IMR-90 (cell line): ENCODE measurements around the gene ADAMTSL5. TPM values are rescaled to one million over a fixed set of nuclear protein-coding genes. Genes with fewer than 3 reads are reported as not detected.

Experiments used
- ATAC-seq: fragments of 200-7000 bp; cut with Tn5 transposase; 2 replicates; pipeline ENCODE4 v1.9.1; 2020; ENCODE audit warnings: low read depth, mild to moderate bottlenecking, moderate library complexity
- BruUV-seq: library from RNA; stranded (reverse); fragments of 400-500 nt; replicated peaks from 2 replicates; lab custom pipeline; 2021; lab: Mats Ljungman, UMichigan
- CTCF ChIA-PET: fragments of 300-600 bp; formaldehyde crosslinking; extraction: SDS; loops from one replicate; lab custom pipeline; 2021; ENCODE audit warnings: antibody characterized with exemption; lab: Yijun Ruan, JAX
- POLR2A ChIA-PET: fragments of 300-600 bp; sonication (Branson Sonifier 250); formaldehyde crosslinking; loops from one replicate; lab custom pipeline; 2022; ENCODE audit warnings: antibody characterized with exemption; ENCODE audit not compliant: unreplicated experiment; lab: Charles Lee
- DNase-seq: peaks from one replicate; pipeline ENCODE4 v3.0.0; 2013
- H2AFZ ChIP-seq: replicated peaks from 2 replicates; pipeline ENCODE3; 2013; ENCODE audit warnings: low read length, mild to moderate bottlenecking; ENCODE audit not compliant: poor library complexity
- H2AK5ac ChIP-seq: 2 replicates; pipeline ENCODE4 v1.6.1; 2013; ENCODE audit warnings: low read depth, low read length, inconsistent platforms
- H2AK9ac ChIP-seq: replicated peaks from 2 replicates; pipeline ENCODE3; 2013; ENCODE audit warnings: mild to moderate bottlenecking, low read depth, low read length, moderate library complexity; ENCODE audit not compliant: poor library complexity
- H2BK120ac ChIP-seq: 2 replicates; pipeline ENCODE4 v1.6.1; 2013; ENCODE audit warnings: low read depth, low read length, inconsistent platforms
- H2BK15ac ChIP-seq: 3 replicates; pipeline ENCODE4 v1.6.1; 2013; ENCODE audit warnings: low read depth, low read length, inconsistent platforms
- H2BK20ac ChIP-seq: 2 replicates; pipeline ENCODE4 v1.6.1; 2013; ENCODE audit warnings: low read depth, mild to moderate bottlenecking, inconsistent platforms, low read length, moderate library complexity
- H2BK5ac ChIP-seq: 2 replicates; pipeline ENCODE4 v1.6.1; 2013; ENCODE audit warnings: mild to moderate bottlenecking, low read depth, low read length, inconsistent platforms; ENCODE audit not compliant: poor library complexity, severe bottlenecking
- H3K14ac ChIP-seq: replicated peaks from 2 replicates; pipeline ENCODE4 v1.6.1; 2013; ENCODE audit warnings: low read depth, low read length, inconsistent platforms
- H3K18ac ChIP-seq: 2 replicates; pipeline ENCODE4 v1.6.1; 2013; ENCODE audit warnings: low read depth, low read length, control low read depth
- H3K23ac ChIP-seq: 2 replicates; pipeline ENCODE4 v1.6.1; 2013; ENCODE audit warnings: low read depth, low read length, inconsistent platforms
- H3K27ac ChIP-seq: 2 replicates; pipeline ENCODE4 v1.5.1; 2013; ENCODE audit warnings: mild to moderate bottlenecking, control low read depth, low read length; ENCODE audit not compliant: insufficient read depth
- H3K27me3 ChIP-seq: 2 replicates; pipeline ENCODE4 v1.6.1; 2013; ENCODE audit warnings: low read length; ENCODE audit not compliant: control insufficient read depth, insufficient read depth
- H3K36me3 ChIP-seq: 2 replicates; pipeline ENCODE4 v1.6.1; 2013; ENCODE audit warnings: low read length, mixed read lengths; ENCODE audit not compliant: control insufficient read depth, insufficient read depth
- H3K4ac ChIP-seq: 2 replicates; pipeline ENCODE4 v1.6.1; 2013; ENCODE audit warnings: low read depth, low read length, inconsistent platforms
- H3K4me1 ChIP-seq: 2 replicates; pipeline ENCODE4 v1.6.1; 2013; ENCODE audit warnings: low read length, mixed read lengths; ENCODE audit not compliant: control insufficient read depth, insufficient read depth
- H3K4me2 ChIP-seq: 2 replicates; pipeline ENCODE4 v1.6.1; 2013; ENCODE audit warnings: low read depth, mild to moderate bottlenecking, control low read depth, low read length, moderate library complexity
- H3K4me3 ChIP-seq: 2 replicates; pipeline ENCODE4 v1.5.1; 2013; ENCODE audit warnings: low read depth, mild to moderate bottlenecking, control low read depth, low read length, moderate library complexity; ENCODE audit not compliant: insufficient read depth
- H3K56ac ChIP-seq: 2 replicates; pipeline ENCODE4 v1.6.1; 2013; ENCODE audit warnings: low read length, inconsistent platforms; ENCODE audit not compliant: insufficient read depth; ENCODE audit errors: extremely low read depth
- H3K79me1 ChIP-seq, 2 experiments: 2 replicates each; pipeline ENCODE4 v1.6.1; 2013; ENCODE audit warnings: low read length in 2 of 2, inconsistent platforms in 1 of 2, low read depth in 1 of 2
- H3K9ac ChIP-seq: 2 replicates; pipeline ENCODE4 v1.6.1; 2013; ENCODE audit warnings: low read depth, low read length, control low read depth
- H3K9me1 ChIP-seq: 2 replicates; pipeline ENCODE4 v1.6.1; 2013; ENCODE audit warnings: low read length, inconsistent platforms; ENCODE audit not compliant: insufficient read depth
- H3K9me3 ChIP-seq: 2 replicates; pipeline ENCODE4 v1.6.1; 2013; ENCODE audit warnings: low read length; ENCODE audit not compliant: control insufficient read depth, insufficient read depth
- H4K20me1 ChIP-seq: 2 replicates; pipeline ENCODE4 v1.6.1; 2013; ENCODE audit warnings: low read length, inconsistent platforms; ENCODE audit not compliant: insufficient read depth
- H4K5ac ChIP-seq: 2 replicates; pipeline ENCODE4 v1.6.1; 2013; ENCODE audit warnings: mild to moderate bottlenecking, low read depth, low read length, control low read depth
- H4K8ac ChIP-seq, 2 experiments: 2 replicates each; pipeline ENCODE4 v1.6.1; 2013; ENCODE audit warnings: low read depth in 2 of 2, low read length in 2 of 2, control low read depth in 1 of 2, inconsistent platforms in 1 of 2
- H4K91ac ChIP-seq: 2 replicates; pipeline ENCODE4 v1.6.1; 2013; ENCODE audit warnings: low read depth, low read length, inconsistent platforms; ENCODE audit not compliant: insufficient read depth
- CEBPB ChIP-seq: IDR thresholded peaks from 2 replicates; pipeline ENCODE4 v1.6.1; 2012; ENCODE audit warnings: low read depth, low read length, improper control_type of control experiment
- CHD1 ChIP-seq: IDR thresholded peaks from 2 replicates; pipeline ENCODE4 v1.6.1; 2012; ENCODE audit warnings: low read depth, low read length, improper control_type of control experiment
- FOS ChIP-seq: fragments of 150-350 bp; IDR thresholded peaks from 2 replicates; pipeline ENCODE4 v1.6.1; 2016; ENCODE audit warnings: low read depth, low read length
- POLR2A ChIP-seq: IDR thresholded peaks from 2 replicates; pipeline ENCODE4 v1.6.1; 2012; ENCODE audit warnings: mild to moderate bottlenecking, low read depth, low read length
- RAD21 ChIP-seq: IDR thresholded peaks from 2 replicates; pipeline ENCODE4 v1.6.1; 2012; ENCODE audit warnings: low read length, improper control_type of control experiment
- RCOR1 ChIP-seq: IDR thresholded peaks from 2 replicates; pipeline ENCODE4 v1.6.1; 2012; ENCODE audit warnings: mild to moderate bottlenecking, low read length, improper control_type of control experiment; ENCODE audit not compliant: insufficient replicate concordance
- WGBS, 2 experiments: methylation state at CpG; one replicate each; pipeline versions ENCODE4 v1.1.5 to v1.1.7; 2013; ENCODE audit warnings: missing lambda C conversion rate in 2 of 2; ENCODE audit not compliant: insufficient read length in 1 of 2; ENCODE audit errors: extremely low coverage in 2 of 2; 5-methylcytosine and 5-hydroxymethylcytosine counted together
- dilution Hi-C: fragments of 300-500 bp; cut with HindIII; formaldehyde crosslinking; loops from one replicate; pipeline ENCODE4 v1.14.3; 2018; ENCODE audit warnings: low sequenced_read_pairs; ENCODE audit not compliant: unreplicated experiment
- in situ Hi-C: fragments of 300-500 bp; cut with MboI; formaldehyde crosslinking; loops from 3 replicates; pipeline ENCODE4 v1.14.3; 2019; ENCODE audit warnings: low sequenced_read_pairs, inconsistent platforms, mixed read lengths
- intact Hi-C: fragments of 100-400 bp; cut with micrococcal nuclease; formaldehyde crosslinking; loops from 2 replicates; pipeline ENCODE4 v1.10.0; 2022
- polyA plus RNA-seq, 3 experiments: library from polyadenylated mRNA; depleted of rRNA; stranded (reverse); fragments of >200 nt; gene quantifications; 2 replicates each; pipeline ENCODE4 v1.2.3, GENCODE V29; 2012; ENCODE audit warnings: low replicate concordance in 1 of 3
- total RNA-seq: library from RNA; depleted of rRNA; stranded (reverse); fragments of >200 nt; gene quantifications from 2 replicates; pipeline ENCODE4 v1.2.3, GENCODE V29; 2012
- TF ChIP-seq, protein P1 (sequence below): conservative IDR thresholded peaks from 2 replicates; pipeline ENCODE4 v1.5.1; 2012; ENCODE audit warnings: mild to moderate bottlenecking, low read depth, low read length, improper control_type of control experiment
- TF ChIP-seq, protein P2 (sequence below): fragments of 150-350 bp; IDR thresholded peaks from 2 replicates; pipeline ENCODE4 v1.6.1; 2016; ENCODE audit warnings: low read depth, mild to moderate bottlenecking, low read length, moderate library complexity, borderline replicate concordance

Gene ADAMTSL5
- total and polyA plus RNA-seq, 2 of the 4 experiments (the other 2 are of a cell fraction): 0.90 to 10.8 TPM

DNA sequence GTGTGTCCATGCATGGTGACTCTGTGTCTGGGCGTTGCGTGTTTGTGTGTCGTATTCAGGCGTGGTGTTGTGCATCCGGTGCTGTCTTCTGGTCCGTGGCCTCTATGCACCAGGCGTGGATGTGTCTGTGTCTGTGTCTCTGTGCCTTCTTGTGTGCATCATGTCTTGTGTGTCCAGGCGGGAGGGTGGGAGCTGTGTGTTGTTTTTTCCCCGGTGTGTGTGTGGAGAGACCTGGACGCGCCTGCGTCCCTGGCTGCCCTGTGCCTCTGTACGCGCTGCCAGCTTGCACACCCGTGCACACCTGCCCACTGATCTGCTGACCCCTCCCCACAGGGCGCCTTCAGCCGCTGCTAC, 12.1 kb upstream of the ADAMTSL5 start:
- ChIA-PET CTCF (no interaction called here), POLR2A (no interaction called here)

More for the DNA sequence above, 12.1 kb upstream of the ADAMTSL5 start:
- Histone ChIP-seq H3K4me3 (no peak overlapping the region), H3K4ac (no peak overlapping the region), H3K4me2 (no peak overlapping the region), H2AK5ac (no peak overlapping the region), H2BK15ac (no peak overlapping the region), H3K18ac (no peak overlapping the region), H3K14ac (no peak overlapping the region), H3K56ac (no peak overlapping the region), H3K27ac (no peak overlapping the region), H3K9me1 (peaks cover 4% of the 10 kb centered on the region; the same call in 1 of the 2 replicates), H2AFZ (peak overlapping the region; percentile 51), H2BK120ac (no peak overlapping the region), H3K4me1 (no peaks in the 10 kb centered on the region; the same call in 1 of the 2 replicates), H4K91ac (no peak overlapping the region), H4K5ac (no peak overlapping the region), H3K9me3 (no peaks in the 10 kb centered on the region), H2AK9ac (no peak overlapping the region), H3K9ac (no peak overlapping the region), H2BK20ac (no peak overlapping the region), H3K36me3 (no peaks in the 10 kb centered on the region), H3K79me1 (no peaks in the 10 kb centered on the region), H4K20me1 (peaks cover 7% of the 10 kb centered on the region; the same call in 1 of the 2 replicates), H2BK5ac (no peak overlapping the region), H4K8ac (no peak overlapping the region), H3K27me3 (peaks cover 36% of the 10 kb centered on the region), H3K23ac (peak overlapping the region; percentile 22; the same call in 1 of the 2 replicates)
- DNase-seq (no peak), ATAC-seq (no peak)
- intact Hi-C loops (no loop called here), dilution Hi-C loops (no loop called here), in situ Hi-C loops (loop anchor here (25.0 kb wide), 1 partner anchor 262 kb away; no protein-coding TSS in a partner anchor)
- BruUV-seq: no TSS peak
- no peak for TF ChIP-seq RAD21
- no peak for TF ChIP-seq POLR2A
- TF ChIP-seq, protein P1, sequence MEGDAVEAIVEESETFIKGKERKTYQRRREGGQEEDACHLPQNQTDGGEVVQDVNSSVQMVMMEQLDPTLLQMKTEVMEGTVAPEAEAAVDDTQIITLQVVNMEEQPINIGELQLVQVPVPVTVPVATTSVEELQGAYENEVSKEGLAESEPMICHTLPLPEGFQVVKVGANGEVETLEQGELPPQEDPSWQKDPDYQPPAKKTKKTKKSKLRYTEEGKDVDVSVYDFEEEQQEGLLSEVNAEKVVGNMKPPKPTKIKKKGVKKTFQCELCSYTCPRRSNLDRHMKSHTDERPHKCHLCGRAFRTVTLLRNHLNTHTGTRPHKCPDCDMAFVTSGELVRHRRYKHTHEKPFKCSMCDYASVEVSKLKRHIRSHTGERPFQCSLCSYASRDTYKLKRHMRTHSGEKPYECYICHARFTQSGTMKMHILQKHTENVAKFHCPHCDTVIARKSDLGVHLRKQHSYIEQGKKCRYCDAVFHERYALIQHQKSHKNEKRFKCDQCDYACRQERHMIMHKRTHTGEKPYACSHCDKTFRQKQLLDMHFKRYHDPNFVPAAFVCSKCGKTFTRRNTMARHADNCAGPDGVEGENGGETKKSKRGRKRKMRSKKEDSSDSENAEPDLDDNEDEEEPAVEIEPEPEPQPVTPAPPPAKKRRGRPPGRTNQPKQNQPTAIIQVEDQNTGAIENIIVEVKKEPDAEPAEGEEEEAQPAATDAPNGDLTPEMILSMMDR: no peak
- no peak for TF ChIP-seq CEBPB
- no peak for TF ChIP-seq RCOR1
- no peak for TF ChIP-seq CHD1
- TF ChIP-seq, protein P2, sequence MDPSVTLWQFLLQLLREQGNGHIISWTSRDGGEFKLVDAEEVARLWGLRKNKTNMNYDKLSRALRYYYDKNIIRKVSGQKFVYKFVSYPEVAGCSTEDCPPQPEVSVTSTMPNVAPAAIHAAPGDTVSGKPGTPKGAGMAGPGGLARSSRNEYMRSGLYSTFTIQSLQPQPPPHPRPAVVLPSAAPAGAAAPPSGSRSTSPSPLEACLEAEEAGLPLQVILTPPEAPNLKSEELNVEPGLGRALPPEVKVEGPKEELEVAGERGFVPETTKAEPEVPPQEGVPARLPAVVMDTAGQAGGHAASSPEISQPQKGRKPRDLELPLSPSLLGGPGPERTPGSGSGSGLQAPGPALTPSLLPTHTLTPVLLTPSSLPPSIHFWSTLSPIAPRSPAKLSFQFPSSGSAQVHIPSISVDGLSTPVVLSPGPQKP: no peak
- no peak for TF ChIP-seq FOS
- 50% methylated on average over 2 of the region's 17 CpGs; no CpG with 5 or more reads in 1 of the 2 experiments for WGBS, 2 experiments
